Measurements from ENCODE around the gene EEA1.

GRCh38 chr12:92814584-92814983 is 114.5 kb downstream of the EEA1 start:
- TF ChIP-seq POLR2AphosphoS5 (IDR thresholded peaks at IDR 0.05; ENCODE audit: borderline replicate concordance, low read depth, low read length) (no peak), EZH2 (IDR thresholded peaks at IDR 0.05) (no peak), FOXP2 (optimal IDR thresholded peaks at IDR 0.05; ENCODE audit: control extremely low read depth, extremely low read length, insufficient read depth) (no peak)

Data from SK-N-MC (cell line).